CD4-positive, alpha-beta T cell treated with Interleukin-21 for 1 hour (primary cell): ENCODE measurements around the gene ADAMTS12.

ENCODE experiments used
- DNase-seq: peaks from one replicate; pipeline ENCODE4 v3.0.0-alpha.2; 2020

The ADAMTS12 gene

GRCh38 chr5:33795496-33795895 lies 96.3 kb downstream of the ADAMTS12 start:
- no peak for DNase-seq

DNA sequence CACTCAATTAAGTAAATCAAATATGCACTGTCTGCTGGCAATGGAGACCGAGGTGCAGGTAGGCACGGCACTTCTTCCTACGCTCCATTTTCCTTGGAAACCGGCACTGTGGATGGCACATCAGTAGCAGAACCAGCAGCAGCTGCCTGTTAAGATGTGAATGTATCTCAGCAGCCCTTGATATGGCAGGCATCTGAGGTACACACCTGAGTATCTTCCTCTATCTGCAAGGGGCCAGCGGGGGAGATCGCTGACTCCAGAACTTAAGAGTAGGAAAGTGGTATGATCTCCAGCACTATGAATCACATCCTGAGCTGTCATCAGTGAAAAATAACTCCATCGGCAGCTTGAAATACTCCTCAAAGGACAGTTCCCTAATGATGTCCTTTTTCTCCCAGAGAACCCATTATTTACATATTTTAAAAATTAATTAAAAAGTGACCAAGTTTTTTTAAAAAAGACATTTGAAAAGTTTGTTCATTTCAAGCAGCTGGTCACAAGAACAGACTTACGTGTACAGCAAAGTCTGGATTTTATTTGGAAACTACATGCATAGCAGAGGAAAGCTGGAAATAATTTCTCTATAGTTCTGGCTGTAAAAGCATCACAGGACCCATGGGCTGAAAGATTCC lies 97.1 kb downstream of the ADAMTS12 start:
- no peak for DNase-seq

DNA sequence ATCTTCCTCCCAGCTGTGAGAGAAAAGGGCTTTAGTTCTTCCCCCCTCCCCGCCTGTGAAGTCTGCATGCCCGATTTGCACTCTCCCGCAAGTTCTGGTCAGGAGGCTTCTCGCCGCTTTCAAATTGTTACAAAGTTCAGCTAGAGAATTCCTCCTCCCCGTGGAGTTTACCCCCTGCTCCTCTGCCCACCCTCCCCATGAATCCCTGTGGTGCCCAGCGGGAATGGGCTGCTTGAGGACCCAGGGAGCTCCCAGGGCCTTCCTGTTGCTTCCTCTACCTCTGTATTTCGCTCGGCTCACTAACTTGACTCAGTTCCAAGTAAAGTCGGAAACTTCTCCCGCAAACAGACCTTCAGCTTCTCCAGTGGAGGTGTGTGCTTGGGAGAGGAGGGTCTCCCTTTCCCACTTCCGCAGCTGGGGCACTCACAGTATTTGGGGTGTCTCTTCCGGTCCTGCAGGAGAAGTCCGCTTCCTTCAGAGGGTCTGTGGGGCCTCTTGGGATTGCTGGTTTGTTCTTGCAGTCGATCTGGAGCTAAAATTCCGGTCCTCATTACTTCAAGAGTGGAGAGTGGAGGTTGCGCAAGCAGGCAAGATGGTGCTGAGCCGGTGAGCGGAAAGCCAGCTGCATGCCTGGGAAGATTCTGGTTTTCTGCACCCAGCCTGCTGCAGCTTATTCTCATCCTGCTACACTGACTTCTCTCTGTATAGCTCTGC lies 97.8 kb downstream of the ADAMTS12 start:
- no peak for DNase-seq

GRCh38 chr5:33793276-33793675 lies 98.5 kb downstream of the ADAMTS12 start:
- no peak for DNase-seq

DNA sequence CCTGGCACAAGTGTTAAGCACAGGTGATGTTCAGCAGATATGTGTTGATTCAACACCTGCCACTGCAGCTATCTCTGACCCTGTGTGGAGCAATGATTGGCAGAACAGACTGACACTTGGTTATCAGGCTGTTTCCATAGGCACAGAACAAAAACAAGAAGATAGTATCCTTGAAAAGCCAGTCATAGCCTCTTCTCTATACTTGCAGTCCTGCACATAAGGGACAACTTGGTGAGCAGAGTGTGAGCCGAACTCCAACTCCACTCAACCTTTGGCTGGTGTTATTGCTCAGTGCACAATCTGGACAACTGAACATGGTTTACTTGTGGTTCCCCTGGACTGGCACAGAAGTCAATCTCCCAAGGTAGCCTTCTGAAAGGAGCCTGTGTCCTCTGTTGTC lies 99.2 kb downstream of the ADAMTS12 start:
- DNase-seq = no peak

DNA sequence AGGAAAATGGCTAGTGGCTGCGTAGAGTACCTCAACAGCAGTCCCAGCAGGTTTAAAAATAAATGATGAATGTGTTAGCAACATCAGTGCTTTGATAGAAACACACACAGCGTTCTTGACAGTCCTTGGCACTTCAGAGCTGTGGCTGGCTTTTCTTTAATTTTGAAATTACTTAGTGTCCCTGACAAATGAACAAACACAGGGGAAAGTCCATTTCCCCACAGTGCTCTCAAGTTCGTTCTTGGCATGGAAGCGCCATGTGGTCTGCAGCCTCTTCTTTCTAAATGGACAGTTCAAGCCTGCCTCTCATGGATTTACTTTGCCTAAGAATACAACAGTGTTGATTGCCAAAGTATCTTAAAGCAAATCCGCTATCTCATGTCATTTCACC lies 102.2 kb downstream of the ADAMTS12 start:
- DNase-seq = no peak

- DNase-seq = no peak
These were observed 102.7 kb downstream of the ADAMTS12 start for GRCh38 chr5:33788922-33789566.

DNA sequence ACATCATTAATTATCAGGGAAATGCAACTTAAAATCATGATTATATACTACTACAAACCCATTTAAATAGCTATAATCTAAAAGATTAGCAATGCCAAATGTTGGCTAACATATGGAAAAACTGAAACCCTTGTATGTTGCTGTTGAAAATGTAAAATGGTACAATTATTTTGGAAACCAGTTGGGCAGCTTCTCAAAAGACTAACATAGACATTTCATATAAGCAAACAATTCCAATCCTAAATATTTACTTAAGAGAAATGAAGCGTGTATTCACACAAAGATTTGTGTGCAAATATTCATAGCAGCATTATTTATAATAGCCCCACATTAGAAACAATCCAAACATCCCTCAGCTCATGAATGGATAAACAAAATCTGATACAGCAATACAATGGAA lies 106.2 kb downstream of the ADAMTS12 start:
- no peak for DNase-seq

- no peak for DNase-seq
These were observed 110.5 kb downstream of the ADAMTS12 start for GRCh38 chr5:33781286-33781685.

DNA sequence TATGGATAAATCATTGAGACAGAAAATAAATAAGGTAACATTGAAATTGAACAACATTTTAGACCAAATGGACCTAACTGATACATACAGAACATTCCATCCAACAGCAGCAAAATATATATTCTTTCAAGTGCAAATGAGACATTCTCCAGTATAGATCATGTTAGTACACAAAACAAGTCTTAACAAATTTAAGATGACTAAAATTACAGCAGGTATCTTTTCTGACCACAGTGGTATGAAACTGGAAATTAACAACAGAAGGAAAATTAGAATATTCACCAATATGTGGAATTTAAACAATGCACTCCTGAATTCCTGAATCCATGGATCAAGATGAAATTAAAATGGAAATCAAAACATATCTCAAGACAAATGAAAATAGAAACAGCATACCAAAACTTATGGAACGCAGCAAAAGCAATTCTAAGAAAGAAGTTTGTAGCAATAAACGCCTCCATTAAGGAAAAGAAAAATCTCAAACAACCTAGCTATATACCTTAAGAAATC lies 115.6 kb downstream of the ADAMTS12 start:
- no peak for DNase-seq

GRCh38 chr5:33774341-33774740 lies 117.4 kb downstream of the ADAMTS12 start:
- no peak for DNase-seq

- no peak for DNase-seq
These were observed 119.4 kb downstream of the ADAMTS12 start for GRCh38 chr5:33772380-33772897.

GRCh38 chr5:33769968-33770367 lies 121.8 kb downstream of the ADAMTS12 start:
- no peak for DNase-seq

DNA sequence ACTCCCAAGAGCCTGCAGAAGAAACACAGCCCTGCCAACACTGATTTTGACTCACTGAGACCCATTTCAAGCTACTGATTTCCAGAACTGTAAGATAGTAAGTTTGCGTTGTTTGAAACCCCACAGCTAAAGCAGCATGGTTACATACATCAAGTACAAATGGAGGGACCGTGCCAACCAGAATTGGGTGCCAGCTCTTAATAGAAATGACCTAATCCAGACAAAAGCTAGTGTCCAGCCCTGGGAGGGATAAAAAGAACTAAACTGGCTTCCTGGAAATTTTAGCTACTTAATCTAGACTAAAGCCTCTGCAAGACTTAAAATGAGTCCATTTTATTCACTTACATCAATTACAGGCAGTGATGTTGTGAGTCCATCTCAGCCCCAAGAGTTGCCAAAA lies 122.6 kb downstream of the ADAMTS12 start:
- no peak for DNase-seq

GRCh38 chr5:33766023-33766422 lies 125.8 kb downstream of the ADAMTS12 start:
- no peak for DNase-seq

- DNase-seq = no peak
These were observed 127.0 kb downstream of the ADAMTS12 start for GRCh38 chr5:33764786-33765185.

GRCh38 chr5:33763435-33763834 lies 128.4 kb downstream of the ADAMTS12 start:
- DNase-seq = no peak

DNA sequence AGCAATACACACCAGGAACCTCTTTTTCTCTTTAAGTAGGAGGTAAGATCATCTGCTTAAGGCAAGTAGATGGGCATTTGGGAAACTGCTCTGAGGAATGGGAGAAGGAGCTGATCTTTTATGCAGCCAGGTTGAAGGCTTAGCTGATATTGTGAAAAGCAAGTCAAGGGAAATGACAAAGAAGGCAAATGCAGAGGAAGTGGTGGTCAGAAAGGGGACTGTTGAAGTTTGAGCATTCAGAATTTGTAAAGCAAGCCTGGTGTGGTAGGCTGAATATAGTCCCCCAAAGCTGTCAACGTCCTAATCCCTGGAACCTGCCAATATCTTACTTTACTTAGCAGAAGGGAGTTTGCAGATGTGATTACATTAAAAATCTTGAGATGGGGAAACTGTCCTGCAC lies 128.9 kb downstream of the ADAMTS12 start:
- DNase-seq = no peak

DNA sequence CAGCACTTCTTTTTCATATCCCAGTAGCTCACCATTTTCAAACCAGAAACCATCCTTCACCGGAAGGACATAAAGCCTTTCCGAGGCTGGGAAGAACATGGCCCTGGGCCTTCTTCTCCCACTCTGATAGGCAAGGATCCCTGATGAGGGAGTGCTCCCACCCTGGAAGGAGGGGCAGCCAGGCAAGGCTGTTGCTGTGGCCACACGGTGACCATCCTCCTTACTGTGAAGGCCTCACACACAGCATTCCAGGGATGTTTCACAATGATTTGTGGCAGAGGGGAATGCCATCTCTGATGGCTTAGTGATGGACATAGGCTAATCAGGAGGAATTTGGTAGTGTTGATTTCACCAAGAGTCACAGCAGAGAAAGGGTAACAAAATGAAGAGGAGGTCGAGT lies 130.7 kb downstream of the ADAMTS12 start:
- DNase-seq = no peak

DNA sequence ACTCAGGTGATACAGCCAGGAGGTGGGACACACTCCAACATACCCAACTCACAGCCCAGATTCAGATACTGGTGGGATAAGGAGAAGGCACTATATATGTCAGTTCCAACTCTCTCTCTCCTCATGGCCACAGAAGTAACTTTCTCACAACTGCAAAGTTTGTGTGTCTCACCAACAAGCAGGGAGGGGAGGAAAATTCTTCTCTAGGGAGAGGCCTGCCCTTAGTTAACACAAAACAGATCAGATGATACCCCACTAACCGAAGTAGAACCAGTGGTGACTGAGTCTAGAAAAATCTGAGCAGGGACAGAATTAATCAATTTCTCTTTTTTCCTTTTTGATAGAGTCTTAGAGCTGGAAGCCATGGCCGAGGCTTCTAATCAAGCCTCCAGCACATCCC lies 133.1 kb downstream of the ADAMTS12 start:
- no peak for DNase-seq

DNA sequence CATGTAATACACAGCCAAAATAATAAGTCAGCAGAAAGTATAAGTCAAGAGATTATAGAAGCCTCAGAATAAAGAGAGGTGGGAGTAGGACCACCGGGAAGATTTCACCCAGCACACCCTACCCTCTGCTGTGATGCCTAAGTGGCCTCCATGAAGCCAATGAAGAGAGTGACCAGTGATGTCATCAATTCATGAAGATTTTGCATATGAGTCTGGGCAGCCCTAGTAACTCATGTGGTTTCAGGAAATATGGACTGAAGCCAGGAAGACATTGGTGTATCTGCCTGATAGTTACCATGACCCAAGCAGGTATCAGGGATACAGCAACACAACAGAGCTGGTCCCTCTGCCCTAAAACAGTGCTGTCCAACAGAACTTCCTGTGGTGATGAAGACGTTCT lies 135.3 kb downstream of the ADAMTS12 start:
- DNase-seq = no peak

DNA sequence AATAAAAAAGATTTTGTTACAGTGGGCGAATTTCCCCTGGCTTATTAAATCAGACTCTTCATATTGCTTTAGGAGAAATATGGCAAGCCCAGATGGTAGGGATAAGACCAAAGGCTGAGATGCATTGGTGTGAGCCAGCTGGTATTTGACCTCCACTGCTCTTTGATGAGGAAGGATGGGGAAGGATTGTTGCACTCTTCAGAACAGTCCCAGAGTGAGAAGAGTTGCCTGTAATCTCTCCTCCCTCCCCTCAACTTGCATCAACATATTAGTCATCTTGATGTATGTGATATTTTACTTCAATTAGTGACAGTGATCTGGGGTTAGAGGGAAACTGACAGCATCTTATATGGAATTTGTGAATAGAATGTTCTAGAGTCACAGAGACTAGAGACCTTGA lies 136.6 kb downstream of the ADAMTS12 start:
- DNase-seq = no peak

- DNase-seq = no peak
These were observed 138.1 kb downstream of the ADAMTS12 start for GRCh38 chr5:33753704-33754103.

DNA sequence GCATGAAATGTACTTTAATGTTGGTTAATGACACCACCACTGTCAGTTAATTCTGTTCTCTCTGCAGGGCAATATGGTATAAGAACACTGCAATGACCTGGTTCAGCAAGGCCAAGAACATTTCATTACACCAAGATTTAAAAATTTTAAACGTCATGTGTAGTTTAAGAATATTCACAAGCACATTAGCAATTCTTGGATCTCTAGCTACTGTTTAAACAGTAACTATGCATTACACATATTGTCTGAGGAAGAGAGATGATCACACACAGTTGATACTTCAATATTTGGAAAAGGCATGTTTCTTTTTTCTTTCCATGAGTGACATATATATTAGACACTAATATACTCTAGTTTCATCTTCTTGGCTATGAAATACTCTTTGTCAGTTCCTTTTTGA lies 143.0 kb downstream of the ADAMTS12 start:
- DNase-seq = no peak
